ENCODE data around the gene INPP5D.

INPP5D gene

GRCh38 chr2:233075966-233076339, 15.8 kb downstream of the INPP5D start:
- no peak for DNase-seq (ENCODE audit: low read depth)

DNA sequence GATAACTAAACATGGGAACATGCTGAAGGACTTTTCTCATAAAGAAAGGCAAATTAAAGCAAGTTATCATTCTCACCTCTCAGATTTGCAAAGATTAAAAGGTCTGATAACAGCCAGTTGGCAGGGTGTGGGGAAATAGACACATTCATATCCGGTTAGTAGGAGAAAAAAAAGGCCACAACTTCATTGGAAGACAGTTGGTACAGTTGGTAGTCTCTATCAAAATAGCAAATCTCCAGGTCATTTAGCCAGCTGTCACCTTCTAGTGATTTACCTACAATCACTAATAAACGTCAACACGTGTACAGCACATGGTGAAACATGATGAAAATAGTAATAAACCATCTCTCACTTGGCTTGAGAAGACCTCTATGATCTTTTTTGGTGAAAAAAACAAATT, 16.6 kb downstream of the INPP5D start:
- DNase-seq (ENCODE audit: low read depth), result no peak

GRCh38 chr2:233079473-233079877, 19.3 kb downstream of the INPP5D start:
- no peak for DNase-seq (ENCODE audit: low read depth)

- no peak for DNase-seq (ENCODE audit: low read depth)
Observed at GRCh38 chr2:233079953-233080835, 20.1 kb downstream of the INPP5D start.

DNA sequence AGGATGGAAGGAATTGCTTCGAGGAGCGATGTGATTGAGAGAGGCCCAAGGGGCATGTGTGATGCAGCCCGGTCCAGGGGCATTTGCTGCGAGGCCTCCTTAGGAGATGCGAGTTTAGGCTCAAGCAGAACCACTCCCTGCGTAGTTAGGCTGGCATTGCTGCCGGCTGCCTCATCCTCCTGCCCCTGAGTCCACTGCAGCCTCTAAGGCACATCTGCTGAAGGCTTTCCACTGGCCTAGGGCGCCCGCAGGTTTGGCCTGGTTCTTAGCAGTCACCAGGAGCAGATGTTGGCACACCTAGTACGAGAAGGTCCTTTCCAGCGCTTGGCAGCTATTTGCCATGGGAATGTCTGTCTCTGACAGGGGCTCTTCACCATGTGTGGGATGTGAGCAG, 20.7 kb downstream of the INPP5D start:
- DNase-seq (ENCODE audit: low read depth), result no peak

DNA sequence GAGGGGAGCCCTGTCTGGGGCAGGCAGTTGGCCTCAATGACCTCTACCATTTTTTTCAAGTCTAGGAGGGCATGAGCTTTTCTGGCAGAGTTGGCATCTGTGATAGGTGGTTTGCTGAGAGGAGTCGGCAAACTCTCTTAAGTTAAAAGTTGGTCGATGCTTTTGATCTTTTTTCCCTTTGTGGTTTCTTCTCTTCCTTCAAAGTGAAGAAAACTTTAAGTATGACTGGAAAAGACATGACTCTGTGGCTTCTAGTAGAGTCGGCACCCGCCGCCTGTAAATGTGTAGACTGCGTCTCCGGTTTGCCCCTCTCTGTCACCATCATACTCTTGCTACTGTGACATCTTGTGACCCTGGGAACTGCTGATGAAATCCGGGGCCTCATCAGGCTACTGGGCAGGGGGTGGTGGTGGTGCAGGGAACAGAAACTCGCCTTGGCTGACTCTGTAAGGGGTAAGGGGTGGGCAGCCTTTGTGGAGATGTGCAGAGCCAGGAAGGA, 21.1 kb downstream of the INPP5D start:
- no peak for DNase-seq (ENCODE audit: low read depth)

DNA sequence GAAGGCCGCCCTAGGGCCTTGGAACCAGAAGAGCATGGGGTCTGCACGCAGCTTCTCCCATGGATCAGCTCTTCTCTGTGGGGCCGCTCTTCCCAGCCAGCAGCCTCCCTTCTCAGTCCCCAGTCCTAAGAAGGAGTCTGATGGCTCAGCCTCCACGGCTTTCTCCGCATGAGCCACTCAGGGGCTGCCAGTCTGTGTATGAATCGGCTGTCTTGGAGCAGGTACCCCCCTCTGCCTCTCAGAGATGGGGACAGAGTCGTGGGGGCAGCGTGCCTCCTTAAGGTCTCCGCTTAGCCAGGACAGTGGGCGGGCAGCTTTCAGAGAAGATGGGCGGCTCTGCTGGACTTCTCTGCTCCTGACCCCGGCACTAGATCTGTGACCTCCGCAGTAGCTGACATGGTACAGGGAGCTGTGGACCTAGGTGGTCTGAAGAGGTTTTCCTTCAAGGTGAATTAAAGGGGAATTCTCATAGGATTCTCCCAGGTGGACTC, 21.6 kb downstream of the INPP5D start:
- no peak for DNase-seq (ENCODE audit: low read depth)

DNA sequence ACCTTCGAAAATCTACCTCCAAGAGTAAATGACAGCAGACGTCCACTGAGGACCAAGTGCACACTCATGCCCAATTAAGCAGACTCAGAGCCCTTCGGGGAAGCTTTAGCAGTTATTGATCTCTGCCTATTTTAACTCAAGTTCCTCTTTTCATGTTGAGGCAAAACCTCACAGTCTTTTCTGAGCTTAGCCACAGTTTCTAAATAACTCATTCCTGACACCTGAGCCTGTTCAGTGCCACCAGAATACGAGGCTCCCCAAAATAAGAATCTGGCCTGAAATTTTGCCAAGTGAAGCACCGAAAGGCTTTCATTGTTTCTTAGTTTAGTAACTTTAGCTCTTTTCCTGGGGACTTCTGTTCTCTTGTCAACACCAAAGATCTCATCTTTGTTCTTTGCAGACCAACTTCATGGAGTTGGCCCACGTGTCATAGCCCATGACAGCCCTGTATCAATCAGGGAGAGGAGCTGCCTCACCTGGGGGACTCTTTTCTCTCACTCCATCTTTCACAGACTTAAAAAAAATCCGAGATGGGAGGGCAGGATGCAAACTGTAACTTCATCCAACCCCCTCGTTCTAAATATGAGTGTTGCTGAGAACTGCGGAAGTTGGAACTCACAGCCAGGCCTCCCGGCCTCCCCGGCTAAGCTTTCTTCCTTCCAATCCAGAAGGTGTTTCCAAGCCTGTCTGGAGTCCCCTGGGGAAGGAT, 22.2 kb downstream of the INPP5D start:
- DNase-seq (ENCODE audit: low read depth), result no peak

- DNase-seq (ENCODE audit: low read depth), result no peak
Observed at GRCh38 chr2:233082931-233083755, 23.0 kb downstream of the INPP5D start.

- DNase-seq (ENCODE audit: low read depth), result no peak
Observed at GRCh38 chr2:233083782-233084181, 23.6 kb downstream of the INPP5D start.

DNA sequence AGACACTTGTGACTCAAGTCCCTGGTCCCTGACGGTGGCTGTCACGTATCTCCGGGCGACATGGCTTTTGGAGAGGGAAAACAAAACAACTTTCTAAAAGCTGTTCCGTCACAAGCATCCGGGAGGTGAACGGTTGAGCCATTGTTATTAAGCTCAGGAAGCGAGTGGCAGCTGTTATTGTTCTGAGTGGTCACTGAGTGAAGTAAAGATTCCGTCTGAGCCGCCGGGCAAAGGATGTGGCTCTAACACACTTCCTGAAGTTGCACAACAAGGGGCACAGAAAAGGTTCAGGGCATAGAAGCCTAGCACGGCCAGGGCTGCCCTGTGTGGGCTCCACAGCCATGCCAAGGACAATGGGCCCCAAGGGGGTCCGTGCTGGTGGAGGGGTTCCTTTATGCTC, 24.3 kb downstream of the INPP5D start:
- no peak for DNase-seq (ENCODE audit: low read depth)

DNA sequence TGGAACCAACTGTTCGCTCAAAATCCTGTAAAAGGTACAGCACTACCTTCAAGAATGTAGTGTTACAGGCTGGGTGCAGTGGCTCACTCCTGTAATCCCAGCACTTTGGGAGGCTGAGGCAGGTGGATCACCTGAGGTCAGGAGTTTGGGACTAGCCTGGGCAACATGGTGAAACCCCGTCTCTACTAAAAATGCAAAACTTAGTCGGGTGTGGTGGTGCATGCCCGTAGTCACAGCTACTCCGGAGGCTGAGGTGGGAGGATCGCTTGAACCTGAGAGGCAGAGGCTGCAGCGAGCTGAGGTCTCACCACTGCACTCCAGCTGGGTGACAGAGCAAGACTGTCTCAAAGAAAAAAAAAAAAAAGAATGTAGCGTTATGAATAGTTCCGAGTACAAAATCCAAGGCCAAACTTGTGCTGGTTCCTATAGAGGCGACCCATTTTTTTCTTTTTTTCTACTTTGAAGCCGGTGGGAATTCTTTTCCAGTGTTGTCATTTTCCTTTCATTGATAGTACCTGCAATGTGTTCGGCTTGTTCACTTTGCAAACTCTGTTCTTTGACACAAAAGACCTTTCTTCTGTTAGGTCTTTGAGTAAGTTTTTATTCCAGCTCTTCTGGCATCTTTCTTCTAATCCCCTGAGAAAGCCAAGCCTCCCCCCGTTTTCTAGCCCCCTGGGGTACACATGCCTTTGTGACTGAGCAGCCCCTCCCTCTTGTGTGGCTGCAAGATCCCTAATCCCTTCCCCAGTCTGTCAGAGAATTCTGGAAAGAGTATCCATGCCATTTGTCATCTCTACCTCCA, 25.1 kb downstream of the INPP5D start:
- no peak for DNase-seq (ENCODE audit: low read depth)

- DNase-seq (ENCODE audit: low read depth), result no peak
Observed at GRCh38 chr2:233085839-233086150, 25.7 kb downstream of the INPP5D start.

GRCh38 chr2:233087713-233088112, 27.6 kb downstream of the INPP5D start:
- DNase-seq (ENCODE audit: low read depth), result no peak

- no peak for DNase-seq (ENCODE audit: low read depth)
Observed at GRCh38 chr2:233088972-233089345, 28.8 kb downstream of the INPP5D start.

GRCh38 chr2:233089851-233090250, 29.7 kb downstream of the INPP5D start:
- no peak for DNase-seq (ENCODE audit: low read depth)

DNA sequence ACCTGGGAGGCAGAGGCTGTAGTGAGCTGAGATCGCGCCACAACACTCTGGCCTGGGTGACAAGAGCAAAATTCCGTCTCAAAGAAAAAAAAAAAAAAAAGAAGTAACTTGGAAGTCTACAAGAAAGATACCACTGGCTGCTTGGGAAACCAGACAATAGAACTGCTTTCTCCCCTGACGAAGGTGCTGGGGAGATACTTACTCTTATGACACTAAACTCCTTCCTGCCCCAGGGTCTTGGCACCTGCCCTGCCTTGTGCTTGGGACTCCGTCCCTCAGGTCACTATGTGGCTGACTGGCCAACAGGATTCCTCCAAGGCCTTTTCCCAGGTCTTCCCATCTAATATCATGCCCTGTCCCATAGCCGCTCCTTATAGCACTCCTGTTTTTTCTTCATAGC, 30.7 kb downstream of the INPP5D start:
- no peak for DNase-seq (ENCODE audit: low read depth)

GRCh38 chr2:233091595-233092375, 31.6 kb downstream of the INPP5D start:
- DNase-seq (ENCODE audit: low read depth), result no peak

- DNase-seq (ENCODE audit: low read depth), result no peak
Observed at GRCh38 chr2:233092432-233093165, 32.5 kb downstream of the INPP5D start.

- DNase-seq (ENCODE audit: low read depth), result no peak
Observed at GRCh38 chr2:233093166-233093448, 33.0 kb downstream of the INPP5D start.
